ENCODE results near the gene LTF.
"Not testable (repeated sequence)": the region's sequence is repeated elsewhere in the genome, so short reads cannot be mapped to it uniquely, and the experiment has no call there.

Gene LTF

DNA sequence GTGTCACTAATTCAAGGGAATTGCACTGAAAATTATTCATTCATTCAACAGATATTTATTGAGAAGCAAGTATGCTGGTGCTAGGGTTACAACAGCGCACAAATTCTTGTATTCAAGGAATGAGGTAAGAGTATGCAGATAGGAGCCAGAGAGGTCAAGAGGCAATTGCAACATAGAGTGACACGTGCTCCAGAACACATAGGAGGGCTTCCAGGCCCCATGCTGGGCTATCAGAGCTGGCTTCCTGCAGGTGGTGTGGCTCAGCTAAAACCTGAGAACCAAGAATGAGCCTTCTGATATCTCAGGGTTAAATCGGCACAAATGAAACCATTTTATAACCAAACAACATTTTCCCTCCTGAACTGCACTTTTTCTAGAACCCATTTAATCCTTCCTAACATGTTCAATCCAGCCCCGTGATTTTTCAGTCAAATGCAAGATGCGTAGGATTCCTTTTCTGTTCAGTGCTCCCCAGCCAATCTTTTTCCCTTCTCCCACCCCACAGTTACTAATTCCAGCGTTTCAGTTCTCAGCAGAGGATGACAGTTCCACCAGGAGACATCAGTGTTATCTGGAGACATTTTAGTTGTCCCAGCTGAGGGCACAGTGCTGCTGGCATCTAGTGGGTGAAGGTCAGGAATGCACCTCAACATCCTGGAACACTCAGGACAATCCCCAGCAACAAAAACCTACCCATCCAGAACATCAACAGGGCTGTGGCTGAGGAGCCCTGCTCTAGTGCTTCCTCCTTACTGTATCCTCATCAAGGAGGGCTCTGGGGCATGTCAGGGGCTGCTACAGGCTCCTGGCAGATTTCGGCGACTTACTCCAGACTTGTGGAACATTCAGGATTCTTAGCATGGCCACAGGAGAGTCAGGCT is 70.9 kb downstream of the LTF start:
- no peak for DNase-seq (ENCODE audit: low read depth)

DNA sequence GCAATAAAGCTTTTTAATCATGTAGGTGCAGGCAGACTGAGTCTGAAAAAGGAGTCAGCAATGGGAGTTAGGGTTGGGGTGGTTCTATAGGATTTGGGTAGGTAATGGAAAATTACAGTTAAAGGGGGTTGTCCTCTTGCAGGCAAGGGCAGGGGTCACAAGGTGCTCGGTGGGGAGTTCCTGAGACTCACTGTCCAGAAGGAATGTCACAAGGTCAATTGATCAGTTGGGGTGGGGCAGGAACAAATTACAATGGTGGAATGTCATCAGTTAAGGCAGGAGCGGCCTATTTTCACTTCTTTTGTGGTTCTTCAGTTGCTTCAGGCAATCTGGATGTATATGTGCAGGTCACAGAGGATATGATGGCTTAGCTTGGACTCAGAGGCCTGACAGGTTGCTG is 71.7 kb downstream of the LTF start:
- no peak for DNase-seq (ENCODE audit: low read depth)

DNA sequence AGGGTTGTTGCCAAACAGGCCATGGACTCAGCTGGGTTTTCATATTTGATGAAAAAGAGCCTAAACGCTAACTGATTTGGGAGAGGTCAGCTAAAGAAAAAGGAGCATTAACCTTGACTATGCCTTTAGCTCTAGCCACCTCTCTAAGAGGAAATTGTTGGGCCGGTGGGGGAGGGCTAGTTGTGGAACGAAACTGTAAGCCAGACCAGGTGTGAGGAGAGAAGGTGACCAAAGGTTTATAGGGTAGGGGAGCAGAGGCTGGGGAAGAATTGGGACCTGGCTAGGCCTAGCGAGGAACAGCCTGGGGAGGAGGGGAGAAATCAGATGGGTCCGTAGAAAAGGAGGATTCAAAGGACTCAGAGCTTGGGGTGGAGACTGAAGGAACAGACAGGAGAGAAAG is 73.2 kb downstream of the LTF start:
- DNase-seq (ENCODE audit: low read depth), result not testable (repeated sequence)

DNA sequence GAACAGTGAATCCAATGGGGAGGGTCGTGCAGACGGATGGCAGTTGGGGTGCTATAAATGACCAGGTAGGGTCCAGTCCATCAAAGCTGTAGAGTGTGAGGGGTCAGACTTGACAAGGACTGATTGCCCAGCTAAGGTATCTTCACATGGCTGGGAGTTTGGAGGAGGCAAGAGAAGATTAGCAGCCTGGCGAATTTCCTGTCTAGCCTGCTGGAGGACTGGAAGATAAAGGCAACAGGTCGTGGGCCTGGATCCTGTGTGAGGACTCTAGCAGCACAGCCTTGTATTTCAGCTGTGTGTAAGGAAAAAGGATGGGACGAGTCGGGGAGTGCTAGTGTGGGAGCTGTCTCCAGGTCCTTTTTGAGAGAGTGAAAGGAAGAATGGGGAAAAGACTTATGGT is 75.4 kb downstream of the LTF start:
- DNase-seq (ENCODE audit: low read depth), result no peak

DNA sequence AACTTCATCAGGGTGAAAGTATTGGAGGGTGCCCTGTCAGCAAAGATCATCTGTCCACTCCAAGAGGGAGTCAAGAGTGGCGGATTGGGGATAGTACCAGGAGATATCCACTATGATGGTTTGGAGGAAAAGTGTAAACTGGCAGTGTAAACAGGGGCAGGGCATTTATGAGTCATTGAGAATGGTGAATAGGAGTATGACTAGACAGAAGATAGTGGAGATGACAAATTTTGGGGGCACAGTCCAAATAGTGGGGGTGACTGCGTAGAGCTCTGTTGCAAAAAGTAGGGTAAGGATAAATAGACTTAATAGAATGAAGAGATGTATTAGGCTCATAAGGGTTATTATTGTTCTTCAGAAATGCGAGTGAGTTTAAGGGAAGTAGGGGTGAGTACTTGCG is 75.9 kb downstream of the LTF start:
- not testable (repeated sequence) for DNase-seq (ENCODE audit: low read depth)

DNA sequence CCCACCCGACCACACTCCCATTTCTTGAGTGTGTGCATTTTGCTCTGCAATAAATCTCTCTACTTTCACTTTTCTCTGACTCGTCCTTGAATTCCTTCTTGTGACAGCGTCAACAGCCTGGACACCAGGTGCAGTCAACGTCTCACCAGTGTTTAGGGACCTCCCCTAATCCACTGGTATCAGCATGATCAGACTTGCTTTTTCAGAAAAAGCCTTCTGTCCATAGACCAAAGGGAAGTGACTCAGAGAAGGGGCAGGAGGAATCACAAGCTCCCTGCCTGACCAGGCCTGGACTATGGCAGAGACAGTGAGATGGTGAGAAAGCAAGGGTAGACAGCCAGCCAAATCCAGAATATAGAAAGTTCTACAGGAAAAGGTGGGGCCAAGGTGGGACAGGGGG is 78.5 kb downstream of the LTF start:
- no peak for DNase-seq (ENCODE audit: low read depth)
